GM10266 (cell line): Measurements from ENCODE around the gene PHLDB1.

ENCODE experiments used
- DNase-seq: peaks from one replicate; pipeline ENCODE4 v3.0.0; 2012; ENCODE audit errors: extremely low spot score
- CTCF ChIP-seq: IDR thresholded peaks from 2 replicates; pipeline ENCODE4 v1.5.1; 2012; ENCODE audit warnings: mild to moderate bottlenecking, low read depth; ENCODE audit not compliant: control insufficient read depth, insufficient read depth; ENCODE audit errors: missing control alignments

The PHLDB1 gene

DNA sequence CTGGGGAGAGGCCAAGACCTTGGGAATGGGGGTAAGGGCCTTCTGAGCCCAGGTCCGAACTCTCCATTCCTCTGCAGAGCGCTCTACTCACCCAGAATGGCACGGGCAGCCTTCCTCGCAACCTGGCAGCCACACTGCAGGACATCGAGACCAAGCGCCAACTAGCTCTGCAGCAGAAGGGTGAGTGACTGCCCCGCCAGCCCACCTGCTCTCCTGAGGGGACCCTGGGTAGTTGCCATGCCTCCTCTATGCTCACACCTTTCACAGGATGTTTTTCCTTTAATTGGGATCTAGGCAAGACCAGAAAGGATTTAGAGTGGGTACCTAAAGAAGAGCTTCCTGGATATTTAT is 36.6 kb downstream of the PHLDB1 start:
- no peak for TF ChIP-seq CTCF
- no peak for DNase-seq

- TF ChIP-seq CTCF = no peak
- DNase-seq = no peak
Observed at GRCh38 chr11:118644496-118644895, 37.1 kb downstream of the PHLDB1 start.

DNA sequence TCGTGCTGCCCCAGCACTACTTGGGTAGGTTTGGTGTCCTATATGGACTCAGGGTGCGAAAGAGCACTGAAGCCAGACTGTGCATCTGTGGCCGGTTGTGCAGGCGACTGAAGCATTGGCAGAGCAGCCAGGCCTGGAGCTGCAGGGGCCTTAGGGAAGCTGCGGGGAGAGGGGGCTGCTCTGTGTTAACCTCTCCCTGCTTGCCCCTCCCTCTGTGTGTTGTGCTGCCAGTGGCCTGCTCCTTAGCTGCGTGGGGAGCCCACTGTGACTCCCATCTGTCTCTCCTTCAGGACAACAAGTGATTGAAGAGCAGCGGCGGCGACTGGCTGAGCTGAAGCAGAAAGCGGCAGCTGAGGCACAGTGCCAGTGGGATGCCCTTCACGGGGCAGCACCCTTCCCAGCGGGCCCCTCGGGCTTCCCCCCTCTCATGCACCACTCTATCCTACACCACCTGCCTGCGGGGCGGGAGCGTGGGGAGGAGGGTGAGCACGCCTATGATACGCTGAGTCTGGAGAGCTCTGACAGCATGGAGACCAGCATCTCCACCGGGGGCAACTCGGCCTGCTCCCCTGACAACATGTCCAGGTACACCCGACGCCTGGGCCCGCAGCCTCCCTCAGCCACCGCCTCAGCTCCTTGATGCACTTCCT is 37.8 kb downstream of the PHLDB1 start:
- no peak for TF ChIP-seq CTCF
- no peak for DNase-seq

DNA sequence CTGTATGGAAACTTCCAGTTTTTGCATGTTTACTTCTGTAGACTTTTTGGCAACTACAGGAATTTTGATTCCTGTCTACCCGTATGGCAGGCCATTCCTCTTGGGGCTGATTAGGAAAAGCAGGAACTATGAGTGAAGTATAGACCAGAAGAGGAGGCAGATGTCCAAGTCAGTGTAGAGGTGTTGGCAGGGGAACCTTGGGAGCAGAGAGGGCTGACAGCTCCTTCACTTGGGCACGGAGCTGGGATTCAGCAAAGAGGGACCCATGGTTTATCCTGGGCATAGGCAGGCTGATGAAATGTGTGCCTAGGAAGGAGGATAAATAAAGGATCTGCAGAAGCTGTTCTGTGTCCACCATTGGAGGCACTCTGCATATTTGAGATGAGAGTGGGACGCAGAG is 39.0 kb downstream of the PHLDB1 start:
- no peak for TF ChIP-seq CTCF
- DNase-seq = no peak

DNA sequence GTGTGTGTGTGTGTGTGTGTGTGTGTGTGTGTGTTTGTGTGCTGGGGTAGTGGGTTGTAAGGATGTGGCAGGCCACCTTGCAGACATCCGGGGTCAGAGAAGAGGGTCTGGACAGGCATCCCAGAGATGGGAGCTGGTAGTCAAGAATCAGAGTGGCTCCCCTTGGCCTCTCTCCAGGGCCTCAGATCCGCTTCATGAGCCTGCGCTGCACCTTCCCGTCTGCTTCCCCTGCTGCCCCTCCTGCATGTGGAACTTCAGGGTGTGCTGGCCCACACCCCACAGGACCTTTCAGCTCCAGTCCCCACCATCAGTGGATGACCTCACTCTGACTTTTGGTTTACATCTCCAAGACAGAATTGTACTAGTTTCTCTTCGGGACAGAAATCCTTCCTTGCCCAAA is 40.9 kb downstream of the PHLDB1 start:
- DNase-seq = no peak
- TF ChIP-seq CTCF = no peak

GRCh38 chr11:118649941-118650340 is 42.5 kb downstream of the PHLDB1 start:
- TF ChIP-seq CTCF = no peak

GRCh38 chr11:118650366-118650765 is 43.0 kb downstream of the PHLDB1 start:
- TF ChIP-seq CTCF = no peak
- DNase-seq = no peak

More at GRCh38 chr11:118649941-118650340, 42.5 kb downstream of the PHLDB1 start:
- DNase-seq = no peak
